ENCODE data around the gene CHMP4B.
A peak's percentile ranks its signal among the peaks of the same experiment; 100 is the strongest.
"Not testable (repeated sequence)": the region's sequence is repeated elsewhere in the genome, so short reads cannot be mapped to it uniquely, and the experiment has no call there.

CHMP4B gene

DNA sequence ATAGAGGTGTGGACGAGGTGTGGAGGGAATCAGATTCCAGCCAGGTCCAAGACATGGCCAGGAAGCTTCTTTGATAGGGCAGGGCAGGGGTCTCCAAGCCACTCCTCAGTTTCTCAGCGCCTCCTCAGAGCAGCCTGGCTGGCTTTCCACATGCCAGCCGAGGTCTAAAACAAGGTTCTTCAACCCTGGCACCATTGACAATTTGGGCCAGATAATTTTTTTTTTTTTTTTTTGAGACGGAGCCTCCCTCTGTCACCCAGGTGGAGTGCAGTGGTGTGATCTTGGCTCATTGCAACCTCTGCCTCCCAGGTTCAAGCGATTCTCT, 21.3 kb upstream of the CHMP4B start:
- DNase-seq (ENCODE audit: low spot score): no peak

GRCh38 chr20:33790566-33790965, 20.6 kb upstream of the CHMP4B start:
- DNase-seq (ENCODE audit: low spot score): no peak

DNA sequence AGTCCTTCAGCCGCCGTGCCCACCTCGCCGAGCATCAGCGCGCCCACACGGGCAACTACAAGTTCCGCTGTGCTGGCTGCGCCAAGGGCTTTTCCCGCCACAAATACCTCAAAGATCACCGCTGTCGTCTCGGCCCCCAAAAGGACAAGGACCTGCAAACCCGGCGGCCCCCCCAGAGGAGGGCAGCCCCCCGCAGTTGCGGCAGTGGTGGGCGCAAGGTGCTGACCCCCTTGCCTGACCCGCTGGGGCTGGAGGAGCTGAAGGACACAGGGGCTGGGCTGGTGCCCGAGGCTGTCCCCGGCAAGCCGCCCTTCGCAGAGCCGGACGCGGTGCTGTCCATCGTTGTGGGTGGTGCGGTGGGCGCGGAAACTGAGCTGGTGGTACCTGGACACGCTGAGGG, 20.1 kb upstream of the CHMP4B start:
- no peak for DNase-seq (ENCODE audit: low spot score)

- no peak for DNase-seq (ENCODE audit: low spot score)
Observed at GRCh38 chr20:33791540-33791939, 19.6 kb upstream of the CHMP4B start.

DNA sequence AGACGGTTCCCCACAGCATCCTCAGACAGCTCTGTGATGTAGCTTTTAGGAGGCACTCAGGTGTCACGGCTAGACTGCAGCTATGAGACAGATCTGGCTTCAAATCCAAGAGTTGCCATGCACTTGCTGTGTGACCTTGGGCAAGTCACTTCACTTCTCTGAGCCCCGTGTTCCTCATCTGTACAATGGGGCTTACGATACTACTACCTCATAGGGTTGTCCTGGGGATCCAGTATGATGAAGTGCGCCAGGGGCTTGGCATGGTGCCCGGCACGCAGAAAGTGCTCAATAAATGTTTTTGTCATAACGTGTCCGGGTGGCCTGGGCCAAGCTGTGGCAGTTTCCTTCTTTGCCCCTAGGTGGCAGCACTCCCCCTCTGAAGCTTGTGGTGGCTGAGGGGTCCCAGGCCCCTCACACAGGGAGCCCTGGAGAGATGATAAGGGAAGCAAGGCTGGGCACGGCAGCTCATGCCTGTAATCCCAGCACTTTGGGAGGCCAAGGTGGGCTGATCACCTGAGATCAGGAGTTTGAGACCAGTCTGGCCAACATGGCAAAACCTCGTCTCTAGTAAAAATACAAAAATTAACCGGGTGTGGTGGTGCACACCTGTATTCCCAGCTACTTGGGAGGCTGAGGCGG, 19.1 kb upstream of the CHMP4B start:
- DNase-seq (ENCODE audit: low spot score): no peak

DNA sequence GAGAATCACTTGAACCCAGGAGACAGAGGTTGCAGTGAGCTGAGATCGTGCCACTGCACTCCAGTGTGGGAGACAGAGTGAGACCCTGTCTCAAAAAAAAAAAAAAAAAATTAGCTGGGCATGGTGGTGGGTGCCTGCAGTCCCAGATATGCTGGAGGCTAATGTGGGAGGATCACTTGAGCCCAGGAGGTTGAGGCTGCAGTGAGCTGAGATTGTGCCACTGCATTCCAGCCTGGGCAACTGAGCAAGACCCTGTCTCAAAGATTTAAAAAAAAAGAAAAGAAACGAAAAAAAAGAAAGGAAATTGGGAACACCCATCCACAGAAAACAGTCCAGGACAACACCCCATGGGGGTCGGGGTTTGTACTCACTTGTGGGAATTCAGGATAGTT, 18.6 kb upstream of the CHMP4B start:
- not testable (repeated sequence) for DNase-seq (ENCODE audit: low spot score)

GRCh38 chr20:33793011-33793931, 17.9 kb upstream of the CHMP4B start:
- DNase-seq (ENCODE audit: low spot score): no peak

- DNase-seq (ENCODE audit: low spot score): no peak
Observed at GRCh38 chr20:33796263-33796906, 14.8 kb upstream of the CHMP4B start.

- DNase-seq (ENCODE audit: low spot score): no peak
Observed at GRCh38 chr20:33796907-33797544, 14.1 kb upstream of the CHMP4B start.

DNA sequence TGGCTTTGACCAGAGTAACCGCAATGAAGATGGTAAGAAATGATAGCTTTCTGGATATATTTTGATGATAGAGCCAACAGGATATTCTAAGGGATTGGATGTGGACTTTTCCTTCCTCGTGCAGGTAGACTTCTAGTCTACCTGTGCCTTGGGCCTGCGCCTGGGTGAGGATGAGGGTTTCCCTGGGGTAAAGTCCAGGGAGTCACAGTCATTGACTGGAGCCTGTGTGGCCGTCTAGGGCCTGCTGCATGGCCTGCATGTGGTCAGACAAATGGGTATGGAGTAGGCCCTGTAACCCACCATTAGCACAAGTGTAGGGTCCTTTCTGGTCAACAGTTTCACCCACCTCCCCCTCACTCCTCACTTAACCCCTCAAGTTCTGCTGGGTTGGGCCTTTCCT, 12.7 kb upstream of the CHMP4B start:
- no peak for DNase-seq (ENCODE audit: low spot score)

DNA sequence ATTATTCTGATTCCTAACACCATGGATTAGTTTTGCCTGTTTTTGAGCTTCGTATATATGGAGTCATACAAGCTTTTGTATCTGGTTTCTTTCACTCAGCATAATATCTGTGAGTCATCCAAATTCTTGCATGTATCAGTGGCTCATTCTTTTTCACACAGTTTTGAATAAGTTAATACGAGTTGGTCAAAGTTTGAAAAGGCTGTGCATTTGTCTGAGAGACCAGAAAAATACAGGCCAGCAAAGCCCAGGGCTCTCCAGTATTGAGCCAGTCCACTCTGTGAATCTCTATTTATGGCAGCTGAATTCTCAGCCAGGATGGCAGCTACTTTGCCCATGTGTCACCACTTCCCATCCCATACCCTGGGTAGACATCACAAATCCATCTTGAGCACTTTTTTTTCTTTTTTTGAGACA, 7.2 kb upstream of the CHMP4B start:
- no peak for DNase-seq (ENCODE audit: low spot score)

DNA sequence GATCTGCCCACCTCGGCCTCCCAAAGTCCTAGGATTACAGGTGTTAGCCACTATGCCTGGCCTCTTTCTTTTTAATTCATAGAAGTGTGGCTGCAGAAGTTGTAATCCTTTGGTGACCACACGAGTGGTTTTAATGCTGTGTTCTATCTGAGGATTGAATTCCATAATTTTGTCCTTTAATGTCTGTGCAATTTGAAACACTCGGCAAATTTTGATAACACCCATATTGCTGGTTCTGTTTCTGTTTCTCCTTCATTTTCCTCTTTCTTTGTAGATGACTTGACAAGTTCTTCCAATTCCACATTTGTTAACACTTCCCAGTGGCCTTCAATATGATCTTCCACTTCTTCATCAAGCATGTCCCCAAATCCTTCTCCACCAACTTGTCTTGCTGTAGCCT, 2.8 kb upstream of the CHMP4B start:
- no peak for DNase-seq (ENCODE audit: low spot score)

DNA sequence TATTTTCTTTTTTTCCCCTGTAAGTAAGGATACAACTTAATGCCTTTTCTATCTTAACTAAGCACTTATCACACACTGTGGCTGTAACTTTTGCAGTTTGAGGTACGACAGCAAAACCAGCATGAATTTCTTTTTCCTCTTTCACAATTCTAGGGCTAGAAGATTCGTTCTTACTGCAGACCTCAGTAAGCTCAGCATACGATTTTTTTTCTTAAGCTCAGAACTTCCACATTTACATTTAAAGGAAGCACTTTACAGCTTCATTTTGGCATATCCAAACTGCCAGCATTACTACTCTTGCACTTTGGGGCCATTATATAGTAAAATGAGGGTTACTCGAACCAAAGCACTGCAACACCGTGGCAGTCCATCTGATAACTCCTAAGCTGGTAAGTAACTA, 889 bp upstream of the CHMP4B start:
- no peak for DNase-seq (ENCODE audit: low spot score)

GRCh38 chr20:33811776-33812151, 616 bp downstream of the CHMP4B start:
- no peak for DNase-seq (ENCODE audit: low spot score)

GRCh38 chr20:33812152-33812849, 1.2 kb downstream of the CHMP4B start:
- DNase-seq (ENCODE audit: low spot score): peak; percentile 38

- no peak for DNase-seq (ENCODE audit: low spot score)
Observed at GRCh38 chr20:33812908-33813462, 1.8 kb downstream of the CHMP4B start.

DNA sequence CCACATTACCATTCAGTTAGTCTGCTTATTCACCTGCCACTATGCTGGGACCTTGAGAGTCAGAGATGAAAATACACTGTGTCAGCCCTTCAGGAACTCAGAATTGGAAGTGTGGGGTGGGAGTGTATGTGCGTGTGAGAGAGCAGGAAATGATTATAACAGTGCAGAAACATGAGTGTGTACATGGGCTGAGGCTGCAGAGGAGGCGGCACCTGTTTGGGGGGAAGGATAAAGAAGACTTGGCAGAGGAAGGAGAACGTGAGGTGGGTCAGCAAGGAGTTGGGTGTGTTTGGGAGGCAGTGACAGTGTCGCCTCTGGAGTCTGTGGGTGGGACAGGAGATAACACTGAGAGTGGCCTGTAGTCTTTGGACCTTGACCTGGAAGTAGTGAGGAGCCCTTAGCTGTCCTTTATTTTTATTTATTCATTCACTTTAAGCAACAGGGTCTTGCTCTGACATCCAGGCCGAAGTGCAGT, 3.1 kb downstream of the CHMP4B start:
- no peak for DNase-seq (ENCODE audit: low spot score)

GRCh38 chr20:33815671-33816070, 4.5 kb downstream of the CHMP4B start:
- DNase-seq (ENCODE audit: low spot score): no peak

DNA sequence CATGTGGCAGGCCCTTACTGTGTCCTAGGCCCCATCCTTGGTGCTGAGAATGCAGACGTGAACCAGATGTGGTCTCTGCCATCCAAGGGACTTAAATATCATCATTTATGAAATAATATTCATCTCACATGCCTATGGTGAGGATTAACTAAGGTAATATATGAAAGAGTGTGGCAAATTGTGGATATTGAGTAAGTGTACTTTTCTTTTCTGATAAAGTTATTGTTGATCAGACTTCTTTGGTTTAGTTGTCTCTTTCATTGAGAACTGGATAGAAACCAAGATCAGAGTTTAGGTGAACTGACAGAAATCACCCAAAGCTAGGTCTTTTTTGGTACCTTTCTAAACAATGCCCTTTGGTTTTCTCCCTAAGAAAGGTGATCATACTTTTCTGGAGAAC, 5.0 kb downstream of the CHMP4B start:
- no peak for DNase-seq (ENCODE audit: low spot score)

GRCh38 chr20:33817411-33817810, 6.3 kb downstream of the CHMP4B start:
- DNase-seq (ENCODE audit: low spot score): no peak

GRCh38 chr20:33819456-33819855, 8.3 kb downstream of the CHMP4B start:
- DNase-seq (ENCODE audit: low spot score): no peak

- no peak for DNase-seq (ENCODE audit: low spot score)
Observed at GRCh38 chr20:33820362-33820761, 9.2 kb downstream of the CHMP4B start.
